ENCODE results near the gene MBNL3.

DNA sequence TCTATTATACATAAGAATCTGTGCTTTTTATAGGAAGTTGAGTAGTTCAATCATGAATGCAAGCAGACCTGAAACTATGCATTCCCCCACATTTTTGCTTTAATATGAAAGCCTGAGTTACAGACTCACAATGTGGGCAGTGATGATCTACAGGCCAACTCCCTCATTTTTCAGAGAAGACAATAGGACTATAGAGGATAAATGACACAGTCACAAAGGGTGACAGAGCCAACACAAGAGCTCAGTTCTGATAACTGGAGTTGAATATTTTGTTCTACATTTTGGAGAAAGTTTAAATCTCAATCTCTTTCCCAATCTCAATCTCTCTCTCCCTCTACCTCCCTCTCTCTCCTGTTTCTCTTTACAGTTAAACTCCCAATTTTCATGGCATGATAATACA is 27.0 kb downstream of the MBNL3 start:
- TF ChIP-seq, protein P1, sequence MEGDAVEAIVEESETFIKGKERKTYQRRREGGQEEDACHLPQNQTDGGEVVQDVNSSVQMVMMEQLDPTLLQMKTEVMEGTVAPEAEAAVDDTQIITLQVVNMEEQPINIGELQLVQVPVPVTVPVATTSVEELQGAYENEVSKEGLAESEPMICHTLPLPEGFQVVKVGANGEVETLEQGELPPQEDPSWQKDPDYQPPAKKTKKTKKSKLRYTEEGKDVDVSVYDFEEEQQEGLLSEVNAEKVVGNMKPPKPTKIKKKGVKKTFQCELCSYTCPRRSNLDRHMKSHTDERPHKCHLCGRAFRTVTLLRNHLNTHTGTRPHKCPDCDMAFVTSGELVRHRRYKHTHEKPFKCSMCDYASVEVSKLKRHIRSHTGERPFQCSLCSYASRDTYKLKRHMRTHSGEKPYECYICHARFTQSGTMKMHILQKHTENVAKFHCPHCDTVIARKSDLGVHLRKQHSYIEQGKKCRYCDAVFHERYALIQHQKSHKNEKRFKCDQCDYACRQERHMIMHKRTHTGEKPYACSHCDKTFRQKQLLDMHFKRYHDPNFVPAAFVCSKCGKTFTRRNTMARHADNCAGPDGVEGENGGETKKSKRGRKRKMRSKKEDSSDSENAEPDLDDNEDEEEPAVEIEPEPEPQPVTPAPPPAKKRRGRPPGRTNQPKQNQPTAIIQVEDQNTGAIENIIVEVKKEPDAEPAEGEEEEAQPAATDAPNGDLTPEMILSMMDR (IDR thresholded peaks at IDR 0.05 in 4 of 5, conservative IDR thresholded peaks at IDR 0.05 in 1 of 5): no peak
- TF ChIP-seq POLR2A (IDR thresholded peaks at IDR 0.05): no peak
